HG02610 (cell line): ENCODE measurements around the gene IKZF2.

Source experiments
- ATAC-seq: cut with Tn5 transposase; IDR thresholded peaks from one replicate; pipeline ENCODE4 v1.9.1; 2021; ENCODE audit warnings: mild to moderate bottlenecking, moderate library complexity; ENCODE audit not compliant: unreplicated experiment

IKZF2 gene

GRCh38 chr2:212968284-212969081 is 182.9 kb downstream of the IKZF2 start:
- peak; percentile 98 for ATAC-seq

- no peak for ATAC-seq
These were observed 184.5 kb downstream of the IKZF2 start for GRCh38 chr2:212966884-212967283.

GRCh38 chr2:212962691-212963090 is 188.7 kb downstream of the IKZF2 start:
- no peak for ATAC-seq

GRCh38 chr2:212961255-212961654 is 190.2 kb downstream of the IKZF2 start:
- ATAC-seq, result peak; percentile 72

GRCh38 chr2:212960336-212960735 is 191.1 kb downstream of the IKZF2 start:
- no peak for ATAC-seq

- no peak for ATAC-seq
These were observed 191.8 kb downstream of the IKZF2 start for GRCh38 chr2:212959471-212960117.

- ATAC-seq, result no peak
These were observed 192.6 kb downstream of the IKZF2 start for GRCh38 chr2:212958757-212959295.

GRCh38 chr2:212958133-212958532 is 193.3 kb downstream of the IKZF2 start:
- ATAC-seq, result no peak

- peak; percentile 36 for ATAC-seq
These were observed 193.8 kb downstream of the IKZF2 start for GRCh38 chr2:212957624-212958023.

GRCh38 chr2:212956665-212957607 is 194.5 kb downstream of the IKZF2 start:
- no peak for ATAC-seq

GRCh38 chr2:212953170-212953920 is 198.1 kb downstream of the IKZF2 start:
- peak; percentile 89 for ATAC-seq

GRCh38 chr2:212949786-212950185 is 201.6 kb downstream of the IKZF2 start:
- ATAC-seq, result no peak
